Smooth muscle cell of the brain vasculature (primary cell): ENCODE measurements around the gene IRF9.

Experiments
- DNase-seq: peaks from one replicate; pipeline ENCODE4 v3.0.0-alpha.2; 2012; ENCODE audit warnings: low read depth, low spot score

Gene IRF9

GRCh38 chr14:24160850-24161804, at the start of gene IRF9:
IRF9 (plus strand) TSS chr14:24161265; CDS start chr14:24162145, 880 bp downstream.
- DNase-seq, result peak; percentile 94

GRCh38 chr14:24113379-24113800, 47.7 kb upstream of the IRF9 start:
- no peak for DNase-seq

GRCh38 chr14:24113801-24114531, 47.1 kb upstream of the IRF9 start:
- DNase-seq, result peak; percentile 54

DNA sequence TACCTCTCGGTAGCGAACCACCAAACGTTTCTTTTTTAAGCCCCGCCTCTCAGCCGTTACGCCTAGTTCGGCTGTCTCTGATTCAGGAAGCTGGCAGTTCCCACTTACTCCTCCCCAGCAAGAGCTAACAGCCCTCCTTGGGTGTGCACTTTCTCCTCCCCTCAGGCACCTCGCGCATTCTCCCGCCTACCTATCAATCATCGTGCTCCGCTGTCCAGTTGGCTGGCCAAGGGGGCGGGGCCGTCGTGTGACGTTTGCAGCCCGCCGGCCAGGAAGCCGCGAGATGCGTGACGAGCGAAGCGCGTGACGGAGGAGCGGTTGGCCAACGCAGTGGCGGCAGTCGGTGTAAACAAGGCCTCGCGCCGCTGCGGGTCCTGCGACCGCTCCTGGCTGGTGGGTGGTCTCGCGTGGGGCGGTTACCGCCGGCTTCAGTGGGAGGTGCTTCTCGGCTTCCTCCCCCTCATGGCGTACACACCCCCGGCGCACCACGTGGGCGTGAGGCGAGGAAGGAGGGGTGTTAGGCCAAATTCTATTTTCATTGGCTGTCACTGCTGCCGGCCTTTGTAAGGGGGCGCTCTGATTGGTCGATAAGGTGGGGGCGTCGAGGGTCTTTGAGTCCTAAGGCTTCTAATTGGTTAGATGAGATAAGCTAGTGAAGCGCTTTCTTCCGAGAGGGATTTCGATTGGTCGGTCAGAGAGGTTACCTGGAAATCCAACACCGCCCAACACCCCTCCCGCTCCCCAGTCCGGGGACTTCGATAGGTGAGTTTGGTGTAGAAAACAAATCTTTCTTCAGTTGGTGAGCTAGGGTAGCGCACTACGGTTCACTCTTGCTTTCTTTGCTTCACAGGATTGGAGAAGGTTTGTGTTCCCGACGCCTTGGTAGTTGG, 46.3 kb upstream of the IRF9 start, which contains the start of the genes DCAF11 and NRL:
DCAF11 (plus strand) TSS at position 246 of the 890 bp plus-strand sequence. CDS start 818 bp downstream, outside the sequence.
NRL (minus strand) TSS at position 418 of the 890 bp plus-strand sequence. CDS start 32,101 bp downstream, outside the sequence.
- peak; percentile 98 for DNase-seq

DNA sequence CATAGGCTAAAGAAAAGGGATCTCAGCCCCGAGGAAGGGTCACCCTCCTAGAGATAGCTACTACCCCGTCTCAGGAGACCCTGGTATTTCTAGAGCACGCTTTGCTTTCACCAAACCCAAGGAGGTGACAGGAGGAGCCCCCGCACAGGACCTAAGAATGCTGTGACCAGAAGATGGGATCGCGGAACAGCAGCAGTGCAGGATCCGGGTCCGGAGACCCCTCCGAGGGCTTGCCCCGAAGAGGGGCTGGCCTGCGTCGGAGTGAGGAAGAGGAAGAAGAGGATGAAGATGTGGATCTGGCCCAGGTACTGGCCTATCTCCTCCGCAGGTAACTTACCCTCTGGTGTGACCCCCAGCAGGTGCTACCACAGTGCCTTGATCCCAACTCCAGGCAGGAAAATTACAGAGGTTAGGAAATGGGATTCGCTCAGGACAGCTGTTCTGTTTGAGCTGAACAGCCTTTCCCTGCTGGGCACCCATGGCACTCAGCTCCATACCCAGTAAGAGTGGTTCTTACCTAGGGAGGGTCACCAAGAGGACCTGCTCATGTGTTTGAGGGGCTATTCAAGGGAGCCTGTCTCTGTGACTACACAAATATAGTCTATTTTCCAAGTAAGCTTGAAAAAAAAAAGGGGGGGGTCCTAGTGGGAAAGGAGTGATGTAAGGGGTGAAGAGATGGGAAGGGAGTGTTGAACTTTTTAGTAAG, 45.5 kb upstream of the IRF9 start:
- no peak for DNase-seq

GRCh38 chr14:24116128-24116814, 44.8 kb upstream of the IRF9 start:
- DNase-seq, result no peak

- no peak for DNase-seq
Observed at GRCh38 chr14:24117179-24117578, 43.9 kb upstream of the IRF9 start.

- no peak for DNase-seq
Observed at GRCh38 chr14:24119691-24120090, 41.4 kb upstream of the IRF9 start.

GRCh38 chr14:24121210-24121609, 39.9 kb upstream of the IRF9 start:
- DNase-seq, result no peak

DNA sequence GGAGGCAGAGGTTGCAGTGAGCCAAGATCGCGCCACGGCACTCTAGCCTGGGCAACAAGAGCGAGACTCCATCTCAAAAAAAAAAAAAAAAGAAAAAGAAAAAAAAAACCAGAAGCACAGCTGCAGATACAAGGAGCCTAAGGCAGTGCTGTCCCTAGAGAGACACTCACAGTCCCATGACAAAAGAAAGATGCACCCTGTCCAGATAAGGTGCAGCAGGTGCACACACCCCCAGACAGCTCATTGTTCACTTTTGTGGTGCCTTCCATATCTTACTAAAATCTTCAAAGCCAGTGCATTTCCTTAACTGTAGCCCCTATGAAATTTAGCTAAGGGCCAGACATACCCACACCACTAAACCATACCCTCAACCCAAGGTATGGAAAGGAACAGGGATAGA, 38.6 kb upstream of the IRF9 start:
- no peak for DNase-seq

DNA sequence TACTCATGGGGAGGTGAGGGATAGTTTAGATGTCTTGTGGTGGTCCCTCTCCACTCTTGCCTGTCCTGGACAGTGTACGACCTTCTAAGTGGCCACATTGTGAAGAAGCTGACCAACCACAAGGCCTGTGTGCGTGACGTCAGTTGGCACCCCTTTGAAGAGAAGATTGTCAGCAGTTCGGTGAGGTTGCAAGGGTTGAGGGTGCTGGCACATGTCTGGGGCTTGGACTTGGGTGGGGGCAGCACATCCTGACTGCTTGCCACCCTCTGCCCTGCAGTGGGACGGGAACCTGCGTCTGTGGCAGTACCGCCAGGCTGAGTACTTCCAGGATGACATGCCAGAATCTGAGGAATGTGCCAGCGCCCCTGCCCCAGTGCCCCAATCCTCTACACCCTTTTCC, 38.2 kb upstream of the IRF9 start:
- no peak for DNase-seq

DNA sequence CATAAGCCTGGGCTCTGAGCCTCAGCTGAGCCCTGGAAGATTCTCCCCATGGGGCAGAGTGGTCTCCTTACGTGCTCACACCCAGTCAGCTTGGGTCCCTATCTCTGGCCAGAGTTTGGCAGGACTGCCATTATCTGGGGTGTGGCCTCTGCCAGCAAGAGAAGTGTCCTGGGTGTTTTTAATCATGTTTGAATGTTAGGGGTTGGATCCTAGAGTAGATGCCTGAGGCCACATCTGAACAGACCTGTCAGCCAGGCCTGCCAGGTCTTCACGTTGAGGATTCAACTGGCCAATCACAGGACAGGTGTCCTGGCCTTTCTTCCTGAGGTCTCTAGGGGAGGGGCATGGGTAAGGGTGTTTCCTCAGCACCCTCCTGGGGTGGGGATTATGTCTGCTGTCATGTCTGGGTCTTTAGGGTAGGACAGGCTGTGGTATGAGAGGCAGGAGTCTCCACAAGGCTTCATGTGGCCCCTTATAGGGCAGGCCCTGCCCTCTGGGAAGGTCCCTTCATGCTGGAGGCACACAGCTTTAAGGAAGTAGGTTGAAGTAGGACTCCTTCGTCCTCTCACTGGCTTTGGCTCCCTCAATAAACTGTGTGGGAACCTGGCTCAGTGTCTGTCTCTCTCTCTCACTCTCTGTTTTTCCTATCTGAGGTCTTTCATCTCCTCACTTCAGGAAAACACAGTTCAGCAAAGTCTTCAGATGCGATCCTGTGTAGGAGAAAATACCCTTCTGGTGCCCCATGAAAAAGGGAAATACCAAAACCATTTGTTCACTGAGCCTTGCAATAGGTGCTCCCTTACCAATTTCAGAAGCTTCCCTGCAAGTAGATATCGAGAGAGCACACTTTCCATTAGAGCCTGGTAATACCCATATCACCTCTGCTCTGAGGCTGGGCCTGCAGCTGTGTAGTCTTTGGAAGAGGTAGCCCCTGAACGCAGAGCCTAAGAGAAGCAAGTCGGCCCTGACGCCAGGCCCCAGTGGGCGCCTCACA, 37.3 kb upstream of the IRF9 start:
- no peak for DNase-seq

DNA sequence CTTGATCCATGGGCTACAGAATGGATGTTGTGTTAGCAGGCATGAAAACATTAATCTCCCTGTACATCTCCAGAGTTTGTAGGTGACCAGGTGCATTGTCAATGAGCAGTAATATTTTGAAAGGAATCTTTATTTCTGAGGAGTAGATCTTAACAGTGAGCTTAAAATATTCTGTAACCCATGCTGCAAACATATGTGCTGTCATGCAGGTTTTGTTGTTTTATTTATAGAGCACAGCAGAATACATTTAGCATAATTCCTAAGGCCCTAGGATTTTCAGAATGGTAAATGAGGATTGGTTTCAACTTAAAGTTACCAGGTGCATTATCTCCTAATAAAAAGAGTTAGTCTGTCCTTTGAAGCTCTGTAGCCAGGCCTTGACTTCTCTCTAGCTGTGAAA, 34.1 kb upstream of the IRF9 start:
- DNase-seq, result no peak

- DNase-seq, result no peak
Observed at GRCh38 chr14:24127673-24128072, 33.4 kb upstream of the IRF9 start.

GRCh38 chr14:24129410-24129998, 31.6 kb upstream of the IRF9 start:
- DNase-seq, result no peak

DNA sequence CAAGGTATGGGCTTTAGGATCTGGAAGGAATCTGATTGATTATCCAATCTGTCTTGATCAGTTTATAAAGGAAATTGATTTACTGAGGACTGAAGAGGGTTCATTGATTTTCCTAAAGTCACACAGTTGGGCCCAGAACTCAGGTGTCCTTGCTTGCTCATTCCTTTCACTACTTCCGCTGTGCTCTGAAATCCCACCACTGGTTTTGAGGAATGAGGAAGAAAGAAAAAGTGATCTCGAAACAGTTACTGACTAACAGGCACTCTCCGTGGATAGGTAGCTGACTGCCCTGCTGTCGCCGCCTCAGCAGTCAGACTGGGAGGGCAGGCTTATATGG, 30.7 kb upstream of the IRF9 start, which contains the start of gene FITM1:
FITM1 (plus strand) TSS at position 280 of the 337 bp plus-strand sequence. CDS start 905 bp downstream, outside the sequence.
- no peak for DNase-seq

DNA sequence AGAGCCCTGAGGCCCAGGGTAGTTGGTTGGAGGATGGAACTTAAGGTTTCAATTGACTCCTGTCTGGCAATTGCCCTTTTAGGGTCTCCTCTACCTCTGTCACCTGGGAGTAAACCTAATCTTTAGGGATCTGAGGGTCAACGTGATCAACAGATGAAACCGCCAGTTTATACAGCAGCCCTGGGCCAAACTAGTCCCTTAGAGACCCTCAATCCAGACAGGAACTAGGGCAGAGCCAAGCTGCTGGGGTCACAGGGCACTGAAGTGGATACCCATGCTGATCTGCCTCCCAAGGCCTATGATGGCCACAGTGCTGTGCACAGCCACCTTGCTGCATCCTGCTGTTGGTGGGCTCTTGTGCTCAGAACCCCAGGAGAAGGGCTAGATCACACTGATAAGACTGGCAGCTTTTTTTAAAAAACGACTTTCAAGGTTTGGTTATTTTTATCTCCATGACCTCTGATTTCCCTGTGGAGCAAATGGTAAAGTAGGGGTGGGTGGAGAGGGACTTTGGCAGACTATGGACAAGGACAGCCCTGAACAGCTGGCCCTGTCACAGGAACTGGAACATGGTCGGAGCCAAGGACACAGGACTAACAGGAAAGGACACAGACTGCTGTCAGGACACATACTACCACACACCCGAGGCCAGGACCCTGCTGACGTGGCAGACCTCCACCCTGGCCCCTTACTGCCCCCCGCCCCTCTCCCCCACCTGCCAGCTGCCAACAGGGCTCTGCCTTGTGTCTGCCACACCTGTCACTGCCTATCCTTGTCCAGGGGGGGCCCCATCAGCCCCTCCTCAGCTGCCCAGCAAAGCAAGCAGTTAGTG, 30.1 kb upstream of the IRF9 start:
- DNase-seq, result no peak

GRCh38 chr14:24131549-24131966, 29.5 kb upstream of the IRF9 start:
- no peak for DNase-seq
